ENCODE data around the gene DYNLT2.
"Not testable (repeated sequence)": the region's sequence is repeated elsewhere in the genome, so short reads cannot be mapped to it uniquely, and the experiment has no call there.

Gene DYNLT2

GRCh38 chr6:169710009-169710408 is 41.4 kb downstream of the DYNLT2 start:
- H3K4me3 ChIP-seq (ENCODE audit: low read length) = no peak overlapping the region
- DNase-seq (ENCODE audit: low read depth, low spot score) = no peak

DNA sequence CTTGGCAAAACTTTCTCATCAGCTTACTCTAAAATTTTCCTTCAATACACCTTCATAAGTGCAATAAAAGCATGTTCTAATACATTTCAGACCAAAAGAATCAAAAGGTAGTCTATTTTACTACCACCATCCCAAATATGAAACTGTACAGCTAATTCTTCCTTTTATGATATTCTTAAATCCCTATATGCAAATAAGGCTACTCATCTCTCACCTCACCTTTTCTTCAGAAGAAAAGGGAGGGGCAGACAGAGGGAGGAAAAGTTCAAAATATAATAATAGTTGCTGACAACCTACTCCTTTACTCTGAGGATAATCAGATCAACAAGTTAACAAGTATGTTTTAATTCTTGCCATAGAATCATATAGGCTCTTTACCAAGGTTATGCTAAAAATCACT is 42.1 kb downstream of the DYNLT2 start:
- no peak for DNase-seq (ENCODE audit: low read depth, low spot score)
- H3K4me3 ChIP-seq (ENCODE audit: low read length) = no peak overlapping the region

GRCh38 chr6:169707772-169708171 is 43.6 kb downstream of the DYNLT2 start:
- no peak overlapping the region for H3K4me3 ChIP-seq (ENCODE audit: low read length)
- no peak for DNase-seq (ENCODE audit: low read depth, low spot score)

GRCh38 chr6:169702840-169703246 is 48.5 kb downstream of the DYNLT2 start:
- no peak for DNase-seq (ENCODE audit: low read depth, low spot score)
- peak overlapping the region; percentile 84 for H3K4me3 ChIP-seq (ENCODE audit: low read length)

DNA sequence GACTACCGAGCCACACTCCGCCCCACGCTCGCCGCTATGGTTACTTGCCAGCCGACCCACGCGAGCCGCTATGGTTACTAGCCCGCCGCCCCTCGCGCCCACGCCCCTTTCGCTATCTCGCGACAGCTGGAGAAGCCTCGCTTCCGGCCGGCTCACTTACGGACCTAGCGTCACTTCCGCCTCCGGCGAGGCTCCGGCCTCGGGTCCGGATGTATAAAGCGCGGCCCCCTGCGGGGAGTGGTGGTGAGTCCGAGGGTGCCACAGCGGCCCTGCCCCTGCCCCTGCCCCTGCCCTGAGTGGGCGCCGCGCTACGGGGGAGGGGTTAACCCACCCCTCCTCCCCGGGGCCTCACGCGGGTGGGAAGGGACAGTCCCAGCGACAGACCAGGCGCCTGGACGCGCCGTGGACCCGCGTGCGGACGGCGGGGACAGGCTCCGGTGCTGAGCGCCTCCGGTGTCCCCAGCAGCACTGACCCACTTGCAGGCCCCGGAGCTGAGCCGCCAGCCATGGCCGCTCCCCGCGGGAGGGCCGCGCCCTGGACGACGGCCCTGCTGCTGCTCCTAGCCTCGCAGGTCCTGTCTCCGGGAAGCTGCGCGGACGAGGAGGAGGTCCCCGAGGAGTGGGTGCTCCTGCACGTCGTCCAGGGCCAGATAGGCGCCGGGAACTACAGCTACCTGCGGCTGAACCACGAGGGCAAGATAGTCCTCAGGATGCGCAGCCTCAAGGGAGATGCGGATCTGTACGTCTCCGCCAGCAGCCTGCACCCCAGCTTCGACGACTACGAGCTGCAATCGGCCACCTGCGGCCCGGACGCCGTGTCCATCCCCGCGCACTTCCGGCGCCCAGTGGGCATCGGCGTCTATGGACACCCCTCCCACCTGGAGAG is 49.2 kb downstream of the DYNLT2 start, which contains the start of the genes C6orf120 and WDR27:
C6orf120 (plus strand) TSS at position 173 of the 886 bp plus-strand sequence; CDS start at position 507, 334 bp downstream.
WDR27 (minus strand) TSS at position 76 of the 886 bp plus-strand sequence. CDS start 13,024 bp downstream, outside the sequence.
- peak; percentile 85 for DNase-seq (ENCODE audit: low read depth, low spot score)

GRCh38 chr6:169701311-169701953 is 49.9 kb downstream of the DYNLT2 start:
- no peak for DNase-seq (ENCODE audit: low read depth, low spot score)
- H3K4me3 ChIP-seq (ENCODE audit: low read length) = peak overlapping the region; percentile 84

More for the DNA sequence above, 49.2 kb downstream of the DYNLT2 start, which contains the start of the genes C6orf120 and WDR27:
- peak within 1 kb of the TSS; percentile 84 for H3K4me3 ChIP-seq (ENCODE audit: low read length)

DNA sequence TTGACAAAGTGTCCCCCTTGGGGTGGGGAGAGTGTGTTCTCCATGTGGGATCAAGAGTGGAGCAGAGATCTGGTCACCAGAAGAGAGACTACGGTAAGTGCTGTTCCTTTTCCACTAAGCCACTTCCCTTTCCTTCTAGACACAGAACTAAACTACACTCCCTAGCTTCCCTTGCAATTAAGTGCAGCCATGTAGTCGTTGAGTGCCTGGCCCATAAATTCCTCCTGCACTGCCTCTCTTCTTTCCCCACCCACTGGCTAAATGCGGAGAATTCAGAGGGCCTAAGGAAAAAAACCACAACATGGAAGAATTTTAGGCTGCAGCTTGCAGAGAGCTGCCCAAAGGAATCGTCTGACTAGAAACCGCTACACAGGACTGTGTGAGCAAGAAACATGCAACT is 51.1 kb downstream of the DYNLT2 start:
- no peak for DNase-seq (ENCODE audit: low read depth, low spot score)
- H3K4me3 ChIP-seq (ENCODE audit: low read length) = no peak overlapping the region

- DNase-seq (ENCODE audit: low read depth, low spot score); H3K4me3 ChIP-seq (ENCODE audit: low read length): not testable (repeated sequence)
Measured at GRCh38 chr6:169697115-169697514, 54.3 kb downstream of the DYNLT2 start.

DNA sequence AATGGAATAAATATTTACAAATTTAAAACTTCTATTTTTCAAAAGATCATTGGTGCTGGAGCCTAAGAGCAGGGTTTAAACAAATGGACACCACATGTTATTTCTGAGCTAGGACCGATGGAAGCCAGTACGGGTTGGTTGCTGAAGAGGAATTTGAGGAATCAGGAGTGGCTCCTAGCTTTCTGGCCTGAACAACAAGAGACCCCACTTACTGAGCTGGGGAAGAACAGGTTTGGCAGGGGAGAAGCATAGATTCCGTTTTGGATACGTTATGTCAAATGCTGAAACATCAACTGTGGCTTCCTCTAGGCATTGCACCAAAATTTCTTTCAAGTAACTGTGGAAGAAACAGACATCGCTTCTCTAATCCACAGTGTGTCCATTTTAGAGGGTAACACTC is 56.2 kb downstream of the DYNLT2 start:
- H3K4me3 ChIP-seq (ENCODE audit: low read length) = no peak overlapping the region
- no peak for DNase-seq (ENCODE audit: low read depth, low spot score)

- DNase-seq (ENCODE audit: low read depth, low spot score) = no peak
- no peak overlapping the region for H3K4me3 ChIP-seq (ENCODE audit: low read length)
Measured at GRCh38 chr6:169692516-169692915, 58.9 kb downstream of the DYNLT2 start.

- no peak overlapping the region for H3K4me3 ChIP-seq (ENCODE audit: low read length)
- no peak for DNase-seq (ENCODE audit: low read depth, low spot score)
Measured at GRCh38 chr6:169691260-169691659, 60.1 kb downstream of the DYNLT2 start.

Measured in Jurkat, Clone E6-1 (cell line).